Measurements from ENCODE around the gene KNSTRN.

- TF ChIP-seq CTCF (IDR thresholded peaks at IDR 0.05) (no peak), EP300 (IDR thresholded peaks at IDR 0.05) (no peak), POLR2A (IDR thresholded peaks at IDR 0.05) (no peak)
These were observed 16.8 kb downstream of the KNSTRN start for GRCh38 chr15:40399370-40399769.

All from ovary (tissue), 3 donors.